CD14-positive monocyte (primary cell): ENCODE data around the gene SLC35F1. TPM values are rescaled to one million over a fixed set of nuclear protein-coding genes. Genes with fewer than 3 reads are reported as not detected.

Source experiments
- DNase-seq, 3 donors: peaks; one replicate each; pipeline ENCODE4 v3.0.0-alpha.2; 2011 to 2022
- H2AFZ ChIP-seq: 2 replicates; pipeline ENCODE4 v1.6.0; 2012; ENCODE audit warnings: mild to moderate bottlenecking, low read depth, low read length, inconsistent platforms; ENCODE audit not compliant: insufficient read depth, poor library complexity, severe bottlenecking
- H3K27ac ChIP-seq, 2 donors: 1 replicate in 1 of 2; 2 replicates in 1 of 2; pipeline ENCODE4 v1.5.1; 2012 to 2013; ENCODE audit warnings: low read length in 2 of 2, control low read depth in 1 of 2, inconsistent platforms in 1 of 2, low read depth in 1 of 2, mild to moderate bottlenecking in 1 of 2
- H3K27me3 ChIP-seq, 2 donors: one replicate each; pipeline versions ENCODE4 v1.6.0 to v1.6.1; 2011 to 2013; ENCODE audit warnings: low read length in 2 of 2; ENCODE audit not compliant: control insufficient read depth in 2 of 2, insufficient read depth in 2 of 2
- H3K36me3 ChIP-seq, 2 donors: replicated peaks in 1 of 2; 1 replicate in 1 of 2; 2 replicates in 1 of 2; pipeline versions ENCODE4 v1.5.1 to v1.6.1; 2012 to 2013; ENCODE audit warnings: low read length in 2 of 2, control low read depth in 1 of 2, inconsistent platforms in 1 of 2, mild to moderate bottlenecking in 1 of 2; ENCODE audit not compliant: insufficient read depth in 2 of 2, control insufficient read depth in 1 of 2
- H3K4me1 ChIP-seq, 2 donors: 1 replicate in 1 of 2; 2 replicates in 1 of 2; pipeline versions ENCODE4 v1.5.1 to v1.6.1; 2012 to 2013; ENCODE audit warnings: low read length in 2 of 2, control low read depth in 1 of 2, inconsistent platforms in 1 of 2, mild to moderate bottlenecking in 1 of 2, moderate library complexity in 1 of 2; ENCODE audit not compliant: insufficient read depth in 2 of 2, control insufficient read depth in 1 of 2
- H3K4me2 ChIP-seq: replicated peaks from 2 replicates; pipeline ENCODE3; 2012; ENCODE audit warnings: low read length, moderate library complexity, mild to moderate bottlenecking; ENCODE audit not compliant: poor library complexity, severe bottlenecking; ENCODE audit errors: extremely low read depth
- H3K4me3 ChIP-seq, 3 experiments: fragments of 200-600 bp in 1 of 3; sonication (generic) in 1 of 3; replicated peaks in 1 of 3; 1 replicate in 2 of 3; 2 replicates in 1 of 3; pipeline ENCODE4 v1.5.1; 2011 to 2013; ENCODE audit warnings: low read length in 3 of 3, mild to moderate bottlenecking in 3 of 3, control low read depth in 2 of 3, low read depth in 2 of 3, inconsistent platforms in 1 of 3, moderate library complexity in 1 of 3
- H3K79me2 ChIP-seq: 2 replicates; pipeline ENCODE4 v1.6.0; 2012; ENCODE audit warnings: mild to moderate bottlenecking, control low read depth, inconsistent platforms, low read length, moderate library complexity; ENCODE audit not compliant: insufficient read depth
- H3K9ac ChIP-seq: 2 replicates; pipeline ENCODE4 v1.6.0; 2017; ENCODE audit warnings: low read length, mild to moderate bottlenecking; ENCODE audit not compliant: insufficient read depth, poor library complexity, severe bottlenecking
- H3K9me3 ChIP-seq, 2 donors: replicated peaks in 1 of 2; 1 replicate in 1 of 2; 2 replicates in 1 of 2; pipeline versions ENCODE4 v1.5.1 to v1.6.1; 2012 to 2013; ENCODE audit warnings: low read length in 2 of 2, control low read depth in 1 of 2; ENCODE audit not compliant: control insufficient read depth in 1 of 2, insufficient read depth in 1 of 2
- H4K20me1 ChIP-seq: 2 replicates; pipeline ENCODE4 v1.6.0; 2012; ENCODE audit warnings: mild to moderate bottlenecking, low read length, control low read depth, moderate library complexity; ENCODE audit not compliant: insufficient read depth
- H3K27ac Mint-ChIP-seq, 7 donors: one replicate each; pipeline ENCODE4 v1.8.0; 2020; ENCODE audit warnings: mild to moderate bottlenecking in 7 of 7, mixed read lengths in 7 of 7, moderate library complexity in 6 of 7, inconsistent platforms in 2 of 7
- H3K27me3 Mint-ChIP-seq, 3 donors: one replicate each; pipeline ENCODE4 v1.8.0; 2021 to 2022; ENCODE audit warnings: low read depth in 3 of 3, mild to moderate bottlenecking in 3 of 3, mixed read lengths in 3 of 3, moderate library complexity in 3 of 3, inconsistent platforms in 1 of 3
- H3K36me3 Mint-ChIP-seq, 2 donors: one replicate each; pipeline ENCODE4 v1.8.0; 2020; ENCODE audit warnings: mixed read lengths in 2 of 2, inconsistent platforms in 1 of 2, mild to moderate bottlenecking in 1 of 2
- H3K4me1 Mint-ChIP-seq: one replicate; pipeline ENCODE4 v1.8.0; 2020; ENCODE audit warnings: mild to moderate bottlenecking, mixed read lengths
- H3K4me3 Mint-ChIP-seq, 2 donors: one replicate each; pipeline ENCODE4 v1.8.0; 2020; ENCODE audit warnings: mild to moderate bottlenecking in 2 of 2, mixed read lengths in 2 of 2, moderate library complexity in 1 of 2
- H3K9me3 Mint-ChIP-seq, 7 donors: one replicate each; pipeline ENCODE4 v1.8.0; 2020 to 2022; ENCODE audit warnings: mixed read lengths in 7 of 7, mild to moderate bottlenecking in 6 of 7, moderate library complexity in 6 of 7, inconsistent platforms in 2 of 7
- CTCF ChIP-seq: fragments of 200-600 bp; IDR thresholded peaks from one replicate; pipeline ENCODE4 v1.8.0; 2022; ENCODE audit warnings: antibody characterized with exemption, mild to moderate bottlenecking
- WGBS: methylation state at CpG from one replicate; pipeline ENCODE4 v1.1.5; 2013; ENCODE audit warnings: missing lambda C conversion rate; ENCODE audit not compliant: insufficient coverage; 5-methylcytosine and 5-hydroxymethylcytosine counted together
- intact Hi-C, 2 donors: fragments of 100-400 bp; cut with micrococcal nuclease; formaldehyde crosslinking; loops; one replicate each; pipeline versions ENCODE4 v1.15.0 to v1.15.1; 2023
- polyA plus RNA-seq, 3 donors: library from polyadenylated mRNA; depleted of rRNA in 1 of 3; unstranded in 2 of 3; stranded (reverse) in 1 of 3; fragments of 300-500 nt in 2 of 3; fragments of >200 nt in 1 of 3; fragmentation: Illumina TruSeq in 2 of 3; gene quantifications; 1 replicate in 2 of 3; 2 replicates in 1 of 3; pipeline ENCODE4 v1.2.3, GENCODE V29; 2012 to 2021

Gene SLC35F1
- polyA plus RNA-seq, 3 donors = not detected

GRCh38 chr6:118306392-118307238 is 399.6 kb downstream of the SLC35F1 start:
- H3K27me3 Mint-ChIP-seq = peaks cover 0 to 3% (median 0%) of the 10 kb centered on the region in 3 donors

GRCh38 chr6:118307581-118307980 is 400.5 kb downstream of the SLC35F1 start:
- Histone ChIP-seq H3K27me3 (no peaks in the 10 kb centered on the region), H3K4me2 (no peak overlapping the region), H2AFZ (no peak overlapping the region), H3K36me3 (no peaks in the 10 kb centered on the region), H3K4me3 (no peak overlapping the region), H4K20me1 (no peaks in the 10 kb centered on the region), H3K79me2 (no peaks in the 10 kb centered on the region), H3K4me1 (no peaks in the 10 kb centered on the region), H3K27ac (no peak overlapping the region), H3K9me3 (no peaks in the 10 kb centered on the region), H3K9ac (no peak overlapping the region)
- Mint-ChIP-seq H3K27me3 (peaks cover 0 to 3% (median 0%) of the 10 kb centered on the region in 3 donors), H3K9me3 (peaks cover 0 to 1% (median 0%) of the 10 kb centered on the region in 7 donors), H3K27ac (no peak overlapping the region), H3K4me3 (no peak overlapping the region), H3K36me3 (no peaks in the 10 kb centered on the region), H3K4me1 (no peaks in the 10 kb centered on the region)
- WGBS = 97% methylated on average over 5 of the region's 8 CpGs
- intact Hi-C loops = no loop called here
- DNase-seq = no peak
- no peak for TF ChIP-seq CTCF

More at GRCh38 chr6:118306392-118307238, 399.6 kb downstream of the SLC35F1 start:
- H3K27me3 ChIP-seq = no peaks in the 10 kb centered on the region
- WGBS = no CpG with 5 or more reads among the region's 6 CpGs
- Mint-ChIP-seq H3K9me3 (peaks cover 0 to 1% (median 0%) of the 10 kb centered on the region in 7 donors), H3K4me1 (no peaks in the 10 kb centered on the region), H3K4me3 (no peak overlapping the region), H3K36me3 (no peaks in the 10 kb centered on the region), H3K27ac (no peak overlapping the region)
- no peaks in the 10 kb centered on the region for H3K9me3 ChIP-seq
- no peak overlapping the region for H3K27ac ChIP-seq
- H3K36me3 ChIP-seq = no peaks in the 10 kb centered on the region
- no peak for DNase-seq
- no peak overlapping the region for H3K9ac ChIP-seq
- no peak overlapping the region for H2AFZ ChIP-seq
- H3K4me2 ChIP-seq = no peak overlapping the region
- H3K79me2 ChIP-seq = no peaks in the 10 kb centered on the region
- no peaks in the 10 kb centered on the region for H4K20me1 ChIP-seq
- no peak overlapping the region for H3K4me3 ChIP-seq
- no peaks in the 10 kb centered on the region for H3K4me1 ChIP-seq
- intact Hi-C loops = no loop called here
- no peak for TF ChIP-seq CTCF
